ENCODE measurements around the gene ARFGAP1. TPM values are rescaled to one million over a fixed set of nuclear protein-coding genes. Genes with fewer than 3 reads are reported as not detected.

The ARFGAP1 gene
- polyA plus RNA-seq, 1 experiment, result 76.5 TPM

DNA sequence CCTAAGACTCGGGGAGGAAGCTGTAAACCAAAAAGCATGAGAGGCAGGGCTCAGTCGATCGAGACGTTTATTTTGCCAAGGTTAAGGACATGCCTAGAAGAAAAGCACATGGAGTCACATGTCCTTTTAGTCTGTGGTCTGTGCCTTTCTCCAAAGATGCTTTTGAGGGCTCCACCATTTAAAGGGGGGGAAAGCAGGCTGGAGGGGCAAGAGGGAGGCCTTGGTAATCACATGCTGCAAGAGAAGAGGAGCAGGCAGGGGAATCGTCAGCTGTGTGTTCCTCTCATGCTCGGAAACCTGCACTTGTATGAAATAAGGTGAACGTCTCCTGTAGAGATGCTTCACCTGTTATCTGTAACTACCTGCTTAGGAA, 47.5 kb upstream of the ARFGAP1 start:
- ChIA-PET CTCF (interaction anchor here (0.6 to 4.6 kb wide), 13 partner anchors 11 to 234 kb away, joined by 3 to 83 read pairs (median 12); partner anchors contain the start of genes ARFGAP1, BIRC7 and COL20A1), POLR2A (no interaction called here)
- no peak for TF ChIP-seq CTCF (IDR thresholded peaks at IDR 0.05; ENCODE audit: insufficient read depth, low read depth, low read length)
- peaks cover 12% of the 10 kb centered on the region for H3K27me3 ChIP-seq (ENCODE audit: control insufficient read depth, insufficient read depth, low read length)
- H3K4me3 ChIP-seq (ENCODE audit: low read depth, low read length), result no peak overlapping the region
- no peaks in the 10 kb centered on the region for H3K36me3 ChIP-seq (ENCODE audit: control insufficient read depth, insufficient read depth, low read length)
- DNase-seq (ENCODE audit: low read depth), result no peak

GRCh38 chr20:63226042-63226943, 46.3 kb upstream of the ARFGAP1 start:
- no peaks in the 10 kb centered on the region for H3K36me3 ChIP-seq (ENCODE audit: control insufficient read depth, insufficient read depth, low read length)
- peaks cover 5% of the 10 kb centered on the region for H3K27me3 ChIP-seq (ENCODE audit: control insufficient read depth, insufficient read depth, low read length)
- no peak overlapping the region for H3K4me3 ChIP-seq (ENCODE audit: low read depth, low read length)
- no peak for TF ChIP-seq CTCF (IDR thresholded peaks at IDR 0.05; ENCODE audit: insufficient read depth, low read depth, low read length)
- CTCF ChIA-PET, result interaction anchor here (1.1 to 4.6 kb wide), 5 partner anchors 9 to 159 kb away, joined by 3 to 83 read pairs (median 17); partner anchors contain the start of gene BIRC7
- POLR2A ChIA-PET, result no interaction called here
- no peak for DNase-seq (ENCODE audit: low read depth)

- ChIA-PET POLR2A (no interaction called here), CTCF (no interaction called here)
- peaks cover 2% of the 10 kb centered on the region; the same call in 1 of the 2 replicates for H3K27me3 ChIP-seq (ENCODE audit: control insufficient read depth, insufficient read depth, low read length)
- no peak for TF ChIP-seq CTCF (IDR thresholded peaks at IDR 0.05; ENCODE audit: insufficient read depth, low read depth, low read length)
- no peak for DNase-seq (ENCODE audit: low read depth)
- no peak overlapping the region for H3K4me3 ChIP-seq (ENCODE audit: low read depth, low read length)
- H3K36me3 ChIP-seq (ENCODE audit: control insufficient read depth, insufficient read depth, low read length), result no peaks in the 10 kb centered on the region
Measured at GRCh38 chr20:63227260-63227659, 45.4 kb upstream of the ARFGAP1 start.

DNA sequence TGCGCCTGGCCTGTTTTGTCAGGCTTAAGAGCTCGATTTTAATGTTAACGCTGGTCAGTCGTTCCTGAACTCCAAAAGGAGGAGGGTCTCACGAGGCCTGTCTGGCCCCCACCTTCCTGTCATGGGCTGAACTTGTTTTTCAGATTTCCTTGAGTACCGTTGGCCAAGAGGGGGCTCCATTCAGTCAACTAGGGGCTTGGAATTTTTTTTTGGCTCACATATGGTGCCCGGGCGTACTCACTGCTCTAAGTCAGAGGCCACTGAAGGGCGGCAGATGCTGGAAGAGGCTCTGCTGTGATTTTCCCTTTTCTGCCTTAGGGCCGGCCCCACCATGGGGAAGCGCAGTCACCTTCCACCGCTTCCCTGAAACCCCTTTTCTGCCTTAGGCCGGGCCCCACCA, 43.8 kb upstream of the ARFGAP1 start:
- CTCF ChIA-PET, result interaction anchor here (1.2 kb wide), 1 partner anchor 13 kb away, joined by 3 read pairs; no protein-coding TSS in a partner anchor
- POLR2A ChIA-PET, result no interaction called here
- no peak for TF ChIP-seq CTCF (IDR thresholded peaks at IDR 0.05; ENCODE audit: insufficient read depth, low read depth, low read length)

GRCh38 chr20:63230800-63231268, 41.8 kb upstream of the ARFGAP1 start:
- ChIA-PET POLR2A (no interaction called here), CTCF (interaction anchor here (0.6 to 2.4 kb wide), 17 partner anchors 8 to 174 kb away, joined by 3 to 22 read pairs (median 4); partner anchors contain the start of gene ARFGAP1)
- no peak for DNase-seq (ENCODE audit: low read depth)
- peak; percentile 87 for TF ChIP-seq CTCF (IDR thresholded peaks at IDR 0.05; ENCODE audit: insufficient read depth, low read depth, low read length)
- H3K27me3 ChIP-seq (ENCODE audit: control insufficient read depth, insufficient read depth, low read length), result no peaks in the 10 kb centered on the region
- no peaks in the 10 kb centered on the region for H3K36me3 ChIP-seq (ENCODE audit: control insufficient read depth, insufficient read depth, low read length)
- H3K4me3 ChIP-seq (ENCODE audit: low read depth, low read length), result no peak overlapping the region

More for the DNA sequence above, 43.8 kb upstream of the ARFGAP1 start:
- Histone ChIP-seq H3K4me3 (ENCODE audit: low read depth, low read length) (no peak overlapping the region), H3K36me3 (ENCODE audit: control insufficient read depth, insufficient read depth, low read length) (no peaks in the 10 kb centered on the region), H3K27me3 (ENCODE audit: control insufficient read depth, insufficient read depth, low read length) (no peaks in the 10 kb centered on the region)
- no peak for DNase-seq (ENCODE audit: low read depth)

All from BJ (cell line).